ENCODE results near the gene WFDC1.
A peak's percentile ranks its signal among the peaks of the same experiment; 100 is the strongest.

The WFDC1 gene

DNA sequence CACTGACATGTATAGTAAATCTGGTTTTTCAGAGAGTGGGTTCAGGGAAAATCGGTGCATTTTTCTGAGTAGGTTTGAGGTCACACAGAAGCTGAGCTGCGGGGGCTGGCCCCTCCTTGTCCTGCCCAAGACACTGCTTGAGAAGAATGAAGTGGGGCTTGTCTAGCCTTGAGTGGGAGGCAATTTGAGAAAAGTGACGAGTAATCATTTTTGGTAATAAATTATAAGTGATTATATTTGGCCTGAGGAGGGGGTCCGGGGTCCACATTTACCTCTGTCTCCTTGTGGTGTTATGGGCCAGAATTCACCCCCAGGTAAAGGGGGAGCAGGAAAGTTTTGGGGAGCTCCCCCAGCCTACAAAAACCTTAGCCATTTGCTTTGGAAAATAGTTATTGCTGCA is 28.1 kb downstream of the WFDC1 start:
- no peak overlapping the region for H3K4me3 ChIP-seq (ENCODE audit: low read depth, low read length)
- TF ChIP-seq MYC (IDR thresholded peaks at IDR 0.05; ENCODE audit: low read depth, low read length) (no peak), POLR2A (IDR thresholded peaks at IDR 0.05; ENCODE audit: extremely low read depth, insufficient read length) (no peak)
- TF ChIP-seq, protein P1, sequence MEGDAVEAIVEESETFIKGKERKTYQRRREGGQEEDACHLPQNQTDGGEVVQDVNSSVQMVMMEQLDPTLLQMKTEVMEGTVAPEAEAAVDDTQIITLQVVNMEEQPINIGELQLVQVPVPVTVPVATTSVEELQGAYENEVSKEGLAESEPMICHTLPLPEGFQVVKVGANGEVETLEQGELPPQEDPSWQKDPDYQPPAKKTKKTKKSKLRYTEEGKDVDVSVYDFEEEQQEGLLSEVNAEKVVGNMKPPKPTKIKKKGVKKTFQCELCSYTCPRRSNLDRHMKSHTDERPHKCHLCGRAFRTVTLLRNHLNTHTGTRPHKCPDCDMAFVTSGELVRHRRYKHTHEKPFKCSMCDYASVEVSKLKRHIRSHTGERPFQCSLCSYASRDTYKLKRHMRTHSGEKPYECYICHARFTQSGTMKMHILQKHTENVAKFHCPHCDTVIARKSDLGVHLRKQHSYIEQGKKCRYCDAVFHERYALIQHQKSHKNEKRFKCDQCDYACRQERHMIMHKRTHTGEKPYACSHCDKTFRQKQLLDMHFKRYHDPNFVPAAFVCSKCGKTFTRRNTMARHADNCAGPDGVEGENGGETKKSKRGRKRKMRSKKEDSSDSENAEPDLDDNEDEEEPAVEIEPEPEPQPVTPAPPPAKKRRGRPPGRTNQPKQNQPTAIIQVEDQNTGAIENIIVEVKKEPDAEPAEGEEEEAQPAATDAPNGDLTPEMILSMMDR (IDR thresholded peaks at IDR 0.05; ENCODE audit: low read depth, low read length), result no peak
- TF ChIP-seq, protein P2, sequence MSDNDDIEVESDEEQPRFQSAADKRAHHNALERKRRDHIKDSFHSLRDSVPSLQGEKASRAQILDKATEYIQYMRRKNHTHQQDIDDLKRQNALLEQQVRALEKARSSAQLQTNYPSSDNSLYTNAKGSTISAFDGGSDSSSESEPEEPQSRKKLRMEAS (IDR thresholded peaks at IDR 0.05; ENCODE audit: low read depth, low read length), result no peak
- DNase-seq (ENCODE audit: low read depth), result no peak

DNA sequence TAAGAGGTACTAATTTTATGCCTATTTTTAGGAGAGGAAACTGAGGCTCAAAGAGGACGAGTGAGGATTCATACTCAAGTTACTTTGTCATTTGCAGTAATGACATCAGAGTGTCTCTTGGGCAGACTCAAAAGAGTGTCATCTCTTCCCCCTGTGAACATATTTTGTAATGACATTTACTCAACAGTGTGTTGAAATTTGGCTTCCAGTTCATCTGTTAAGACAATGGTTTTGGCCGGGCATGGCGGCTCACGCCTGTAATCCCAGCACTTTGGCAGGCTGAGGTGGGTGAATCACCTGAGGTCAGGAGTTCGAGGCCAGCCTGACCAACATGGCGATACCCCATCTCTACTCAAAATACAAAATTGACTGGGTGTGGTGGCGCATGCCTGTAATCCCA is 28.9 kb downstream of the WFDC1 start:
- peak; percentile 72 for DNase-seq (ENCODE audit: low read depth)
- TF ChIP-seq MYC (IDR thresholded peaks at IDR 0.05; ENCODE audit: low read depth, low read length) (no peak), POLR2A (IDR thresholded peaks at IDR 0.05; ENCODE audit: extremely low read depth, insufficient read length) (no peak)
- TF ChIP-seq, protein P1 (IDR thresholded peaks at IDR 0.05; ENCODE audit: low read depth, low read length), result no peak
- TF ChIP-seq, protein P2 (IDR thresholded peaks at IDR 0.05; ENCODE audit: low read depth, low read length), result no peak
- H3K4me3 ChIP-seq (ENCODE audit: low read depth, low read length), result no peak overlapping the region

DNA sequence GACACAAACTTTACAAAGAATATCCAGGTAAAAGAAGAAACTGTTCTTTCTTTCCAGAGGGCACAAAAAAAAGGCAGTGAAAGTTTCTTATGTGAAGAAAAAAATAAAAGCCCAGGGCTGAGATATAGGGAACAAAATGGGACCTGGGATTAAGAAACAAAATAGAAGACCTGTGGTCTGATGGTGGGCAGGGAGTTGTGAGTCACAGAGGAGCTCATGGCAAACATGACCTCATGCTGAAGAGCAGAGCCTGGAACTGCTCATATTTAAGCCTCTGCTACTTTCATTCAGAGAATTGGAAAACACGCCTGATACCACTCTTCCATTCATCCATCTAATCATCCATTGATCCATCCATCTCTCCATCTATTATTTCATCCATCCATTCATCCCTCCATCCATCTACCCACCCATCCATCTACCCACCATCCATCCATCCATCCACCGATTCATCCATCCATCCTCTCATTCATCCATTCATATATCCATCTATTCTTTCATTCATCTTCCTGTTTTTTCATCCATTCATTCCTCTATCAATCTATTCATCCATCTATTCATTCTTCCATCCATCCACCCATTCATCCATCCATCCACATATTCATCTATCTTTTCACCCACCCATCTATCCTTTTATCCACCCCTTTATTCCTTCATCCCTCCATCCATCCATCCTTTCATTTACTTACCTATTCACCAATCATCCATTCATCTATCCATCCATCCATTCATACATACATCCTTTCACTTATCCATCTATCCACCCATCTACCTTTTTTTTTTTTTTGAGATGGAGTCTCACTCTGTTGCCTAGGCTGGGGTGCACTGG is 30.0 kb downstream of the WFDC1 start:
- TF ChIP-seq MYC (IDR thresholded peaks at IDR 0.05; ENCODE audit: low read depth, low read length) (no peak), POLR2A (IDR thresholded peaks at IDR 0.05; ENCODE audit: extremely low read depth, insufficient read length) (no peak)
- TF ChIP-seq, protein P2 (IDR thresholded peaks at IDR 0.05; ENCODE audit: low read depth, low read length), result no peak
- TF ChIP-seq, protein P1 (IDR thresholded peaks at IDR 0.05; ENCODE audit: low read depth, low read length), result no peak
- no peak overlapping the region for H3K4me3 ChIP-seq (ENCODE audit: low read depth, low read length)
- peak; percentile 60 for DNase-seq (ENCODE audit: low read depth)

DNA sequence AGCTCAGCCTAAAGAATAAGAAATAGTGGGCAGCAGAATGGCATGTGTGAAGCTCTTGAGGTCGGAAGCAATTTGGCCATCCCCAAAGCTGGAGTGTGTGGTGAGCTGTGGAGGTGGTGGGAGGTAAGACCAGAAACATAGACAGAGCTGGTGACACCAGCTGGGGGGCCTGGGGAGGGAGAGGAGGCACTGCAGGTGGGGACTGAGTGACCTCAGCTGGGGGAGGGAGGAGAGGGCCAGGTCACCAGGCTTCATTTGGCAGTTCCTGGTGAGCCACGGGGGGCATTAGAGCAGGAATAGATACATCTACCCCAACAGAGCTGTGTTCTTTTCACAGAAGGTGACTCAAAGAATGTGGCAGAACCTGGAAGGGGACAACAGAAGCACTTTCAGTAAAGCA is 31.9 kb downstream of the WFDC1 start:
- no peak overlapping the region for H3K4me3 ChIP-seq (ENCODE audit: low read depth, low read length)
- no peak for DNase-seq (ENCODE audit: low read depth)
- no peak for TF ChIP-seq POLR2A (IDR thresholded peaks at IDR 0.05; ENCODE audit: extremely low read depth, insufficient read length)
- TF ChIP-seq, protein P2 (IDR thresholded peaks at IDR 0.05; ENCODE audit: low read depth, low read length), result no peak
- TF ChIP-seq, protein P1 (IDR thresholded peaks at IDR 0.05; ENCODE audit: low read depth, low read length), result no peak
- no peak for TF ChIP-seq MYC (IDR thresholded peaks at IDR 0.05; ENCODE audit: low read depth, low read length)

DNA sequence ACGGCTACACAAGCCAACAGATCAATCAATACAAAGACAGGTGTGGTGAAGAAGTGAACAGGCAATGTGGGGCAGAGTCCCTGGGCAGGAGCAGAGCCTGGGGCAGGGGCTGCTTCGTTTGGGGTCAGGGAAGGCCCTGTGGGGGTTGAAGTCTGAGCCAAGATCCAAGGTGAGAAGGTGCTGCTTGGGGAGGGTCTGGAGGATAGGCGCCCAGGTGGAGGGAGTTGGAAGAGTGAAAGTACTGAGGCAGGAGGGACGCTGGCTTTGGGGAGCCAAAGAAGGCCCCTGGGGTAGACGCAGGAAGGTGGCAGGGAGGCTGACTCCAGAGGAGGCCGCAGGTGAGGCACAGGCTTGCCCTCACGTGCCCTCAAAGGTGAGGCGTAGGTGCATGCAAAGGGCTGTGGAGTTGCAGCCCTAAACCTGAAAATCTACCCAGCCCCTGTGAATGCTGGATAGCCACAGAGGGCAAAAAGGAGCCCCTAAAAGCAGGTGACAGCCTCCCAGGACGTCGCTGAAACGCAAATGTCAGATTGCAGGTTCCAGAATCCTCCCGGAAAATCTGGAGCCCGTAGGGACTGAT is 33.3 kb downstream of the WFDC1 start:
- H3K4me3 ChIP-seq (ENCODE audit: low read depth, low read length), result no peak overlapping the region
- TF ChIP-seq, protein P1 (IDR thresholded peaks at IDR 0.05; ENCODE audit: low read depth, low read length), result no peak
- TF ChIP-seq, protein P2 (IDR thresholded peaks at IDR 0.05; ENCODE audit: low read depth, low read length), result no peak
- TF ChIP-seq MYC (IDR thresholded peaks at IDR 0.05; ENCODE audit: low read depth, low read length), result no peak
- TF ChIP-seq POLR2A (IDR thresholded peaks at IDR 0.05; ENCODE audit: extremely low read depth, insufficient read length), result no peak
- DNase-seq (ENCODE audit: low read depth), result no peak

Measured in NB4 (cell line).